ENCODE results near the gene RNASEL.

DNA sequence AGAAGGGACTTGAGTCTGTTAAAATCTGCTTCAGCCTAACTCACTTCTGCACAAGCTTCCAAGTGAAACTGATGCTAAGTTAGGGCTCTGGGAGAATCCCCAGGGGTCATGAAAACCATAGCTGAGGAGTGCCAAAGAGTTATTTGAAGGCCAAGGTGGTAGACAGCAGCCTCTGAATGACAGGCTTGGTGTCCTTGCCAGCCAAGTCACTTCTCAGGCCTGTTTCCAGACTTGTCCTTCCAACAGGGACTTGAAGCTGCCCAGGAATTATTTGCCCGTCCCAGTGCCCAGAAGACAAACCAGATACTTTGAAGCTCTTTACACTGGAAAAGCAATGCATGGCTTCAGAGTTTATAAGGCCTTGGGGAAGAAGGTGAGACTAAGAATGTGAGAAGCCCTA lies 33.6 kb downstream of the RNASEL start:
- TF ChIP-seq JUNB (IDR thresholded peaks at IDR 0.05; ENCODE audit: unreplicated experiment) (no peak), CTCF (conservative IDR thresholded peaks at IDR 0.05; ENCODE audit: low read depth in 2 of 2) (no peak), POLR2AphosphoS5 (IDR thresholded peaks at IDR 0.05; ENCODE audit: low read depth) (no peak)

Measured in GM23338 (cell line).